ENCODE results near the gene ATF5.
A peak's percentile ranks its signal among the peaks of the same experiment; 100 is the strongest.

The ATF5 gene

DNA sequence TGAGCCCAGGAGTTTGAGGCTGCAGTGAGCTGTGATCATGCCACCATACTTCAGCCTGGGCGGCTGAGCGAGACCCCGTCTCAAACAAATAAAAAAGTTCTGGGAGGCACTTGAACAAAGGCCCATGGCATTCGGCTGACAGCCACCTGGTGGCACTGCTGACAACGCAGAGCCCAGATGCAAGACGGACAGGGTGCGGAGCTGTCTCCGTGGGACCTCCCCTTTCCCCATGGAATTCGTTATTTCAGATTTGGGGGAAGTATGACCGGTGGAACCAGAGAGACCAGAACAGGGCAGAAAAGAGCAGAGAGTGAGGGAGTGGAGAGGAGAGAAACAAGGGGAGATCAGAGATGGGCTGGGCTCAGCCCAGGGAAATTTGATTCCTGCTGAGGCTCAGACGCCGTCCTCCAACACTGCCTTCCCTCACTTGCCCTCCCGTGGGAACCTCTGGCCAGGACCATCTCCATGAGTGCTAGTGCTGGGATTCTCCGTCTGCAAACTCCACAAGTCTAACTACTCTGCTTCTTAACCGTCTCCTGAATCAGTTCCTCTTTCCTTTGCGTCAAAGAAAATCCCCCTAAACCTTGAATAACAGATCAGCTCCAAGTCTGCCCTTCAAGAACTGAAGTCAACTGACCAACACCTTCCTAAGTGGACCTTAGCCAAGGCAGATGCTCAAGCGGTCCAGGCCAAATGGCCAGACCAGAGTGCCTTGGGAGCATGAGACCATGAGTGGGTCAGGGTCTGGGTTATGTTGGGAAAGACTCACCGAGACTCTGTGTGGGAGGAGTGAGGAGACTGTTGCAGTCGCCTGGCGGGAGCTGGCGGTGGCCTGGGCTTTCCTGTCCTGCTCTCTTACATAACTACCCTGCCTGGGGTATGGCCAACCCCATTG lies 11.9 kb upstream of the ATF5 start:
- H3K27me3 ChIP-seq (ENCODE audit: insufficient read depth, low read depth, severe bottlenecking) = no peaks in the 10 kb centered on the region
- TF ChIP-seq, protein P1, sequence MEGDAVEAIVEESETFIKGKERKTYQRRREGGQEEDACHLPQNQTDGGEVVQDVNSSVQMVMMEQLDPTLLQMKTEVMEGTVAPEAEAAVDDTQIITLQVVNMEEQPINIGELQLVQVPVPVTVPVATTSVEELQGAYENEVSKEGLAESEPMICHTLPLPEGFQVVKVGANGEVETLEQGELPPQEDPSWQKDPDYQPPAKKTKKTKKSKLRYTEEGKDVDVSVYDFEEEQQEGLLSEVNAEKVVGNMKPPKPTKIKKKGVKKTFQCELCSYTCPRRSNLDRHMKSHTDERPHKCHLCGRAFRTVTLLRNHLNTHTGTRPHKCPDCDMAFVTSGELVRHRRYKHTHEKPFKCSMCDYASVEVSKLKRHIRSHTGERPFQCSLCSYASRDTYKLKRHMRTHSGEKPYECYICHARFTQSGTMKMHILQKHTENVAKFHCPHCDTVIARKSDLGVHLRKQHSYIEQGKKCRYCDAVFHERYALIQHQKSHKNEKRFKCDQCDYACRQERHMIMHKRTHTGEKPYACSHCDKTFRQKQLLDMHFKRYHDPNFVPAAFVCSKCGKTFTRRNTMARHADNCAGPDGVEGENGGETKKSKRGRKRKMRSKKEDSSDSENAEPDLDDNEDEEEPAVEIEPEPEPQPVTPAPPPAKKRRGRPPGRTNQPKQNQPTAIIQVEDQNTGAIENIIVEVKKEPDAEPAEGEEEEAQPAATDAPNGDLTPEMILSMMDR (IDR thresholded peaks at IDR 0.05; ENCODE audit: low read depth, low read length) = peak; percentile 30; the same call in 1 of the 2 replicates
- H3K36me3 ChIP-seq = peaks cover 92% of the 10 kb centered on the region
- H3K9me3 ChIP-seq (ENCODE audit: severe bottlenecking) = no peaks in the 10 kb centered on the region
- H3K4me3 ChIP-seq (ENCODE audit: low read depth, low read length) = no peak overlapping the region
- DNase-seq = no peak
- H3K27ac ChIP-seq = no peak overlapping the region

DNA sequence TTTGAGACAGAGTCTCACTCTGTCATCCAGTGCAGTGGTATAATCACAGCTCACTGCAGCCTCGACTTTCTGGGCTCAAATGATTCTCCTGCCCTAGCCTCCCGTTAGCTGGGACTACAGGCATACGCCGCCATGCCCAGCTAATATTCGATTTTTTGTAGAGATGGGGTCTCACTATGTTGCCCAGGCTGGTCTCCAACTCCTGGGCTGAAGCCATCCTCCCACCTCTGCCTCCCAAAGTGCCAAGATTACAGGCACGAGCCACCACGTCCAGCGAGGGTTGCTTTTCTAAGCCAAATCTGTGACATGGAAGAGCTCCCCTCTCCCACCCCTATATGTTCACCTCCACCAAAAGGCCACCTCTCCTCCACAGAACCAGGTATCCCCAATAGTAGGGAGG lies 10.9 kb upstream of the ATF5 start:
- TF ChIP-seq, protein P1 (IDR thresholded peaks at IDR 0.05; ENCODE audit: low read depth, low read length) = no peak
- no peaks in the 10 kb centered on the region for H3K27me3 ChIP-seq (ENCODE audit: insufficient read depth, low read depth, severe bottlenecking)
- H3K36me3 ChIP-seq = peaks cover 93% of the 10 kb centered on the region
- no peak overlapping the region for H3K27ac ChIP-seq
- no peaks in the 10 kb centered on the region for H3K9me3 ChIP-seq (ENCODE audit: severe bottlenecking)
- DNase-seq = no peak
- no peak overlapping the region for H3K4me3 ChIP-seq (ENCODE audit: low read depth, low read length)

DNA sequence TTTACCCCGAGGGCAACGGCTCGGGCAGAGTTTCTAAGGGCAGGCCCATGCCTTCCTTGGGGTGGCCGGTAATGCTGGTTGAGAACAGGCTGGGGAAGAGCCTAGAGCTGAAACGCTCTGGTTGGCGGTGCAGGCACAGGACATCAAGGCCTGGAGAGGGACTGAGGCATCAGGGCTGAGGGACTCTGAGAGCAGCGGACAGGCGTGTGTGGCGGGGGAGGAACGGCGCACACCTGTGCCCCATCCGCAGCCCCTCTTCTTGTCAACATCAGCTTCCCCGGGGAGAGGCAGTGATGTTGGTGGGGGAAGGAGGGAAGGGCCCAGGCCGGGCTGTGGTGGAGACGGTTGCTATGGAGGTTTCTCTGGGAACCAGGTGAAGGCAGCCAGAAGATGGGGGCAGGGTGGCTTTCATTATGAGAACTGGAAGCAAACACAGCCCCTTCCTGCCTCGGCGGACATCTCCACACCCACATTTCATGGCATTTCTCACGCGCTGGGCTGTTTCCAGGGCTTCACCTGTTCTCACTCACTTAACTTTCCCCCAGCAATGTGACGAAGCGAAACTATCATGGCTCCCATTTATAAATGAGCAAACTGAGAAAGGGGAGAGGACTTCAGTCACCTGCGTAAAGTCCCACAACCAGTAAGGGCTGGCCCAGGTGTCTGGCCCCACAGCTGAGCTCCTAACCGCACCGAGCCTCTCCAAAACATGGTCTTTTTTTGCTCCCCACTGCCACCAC lies 8.2 kb upstream of the ATF5 start:
- Histone ChIP-seq H3K36me3 (peaks cover 95% of the 10 kb centered on the region), H3K27ac (no peak overlapping the region), H3K9me3 (ENCODE audit: severe bottlenecking) (no peaks in the 10 kb centered on the region), H3K4me3 (ENCODE audit: low read depth, low read length) (no peak overlapping the region), H3K27me3 (ENCODE audit: insufficient read depth, low read depth, severe bottlenecking) (no peaks in the 10 kb centered on the region)
- DNase-seq = no peak
- TF ChIP-seq, protein P1 (IDR thresholded peaks at IDR 0.05; ENCODE audit: low read depth, low read length) = no peak

DNA sequence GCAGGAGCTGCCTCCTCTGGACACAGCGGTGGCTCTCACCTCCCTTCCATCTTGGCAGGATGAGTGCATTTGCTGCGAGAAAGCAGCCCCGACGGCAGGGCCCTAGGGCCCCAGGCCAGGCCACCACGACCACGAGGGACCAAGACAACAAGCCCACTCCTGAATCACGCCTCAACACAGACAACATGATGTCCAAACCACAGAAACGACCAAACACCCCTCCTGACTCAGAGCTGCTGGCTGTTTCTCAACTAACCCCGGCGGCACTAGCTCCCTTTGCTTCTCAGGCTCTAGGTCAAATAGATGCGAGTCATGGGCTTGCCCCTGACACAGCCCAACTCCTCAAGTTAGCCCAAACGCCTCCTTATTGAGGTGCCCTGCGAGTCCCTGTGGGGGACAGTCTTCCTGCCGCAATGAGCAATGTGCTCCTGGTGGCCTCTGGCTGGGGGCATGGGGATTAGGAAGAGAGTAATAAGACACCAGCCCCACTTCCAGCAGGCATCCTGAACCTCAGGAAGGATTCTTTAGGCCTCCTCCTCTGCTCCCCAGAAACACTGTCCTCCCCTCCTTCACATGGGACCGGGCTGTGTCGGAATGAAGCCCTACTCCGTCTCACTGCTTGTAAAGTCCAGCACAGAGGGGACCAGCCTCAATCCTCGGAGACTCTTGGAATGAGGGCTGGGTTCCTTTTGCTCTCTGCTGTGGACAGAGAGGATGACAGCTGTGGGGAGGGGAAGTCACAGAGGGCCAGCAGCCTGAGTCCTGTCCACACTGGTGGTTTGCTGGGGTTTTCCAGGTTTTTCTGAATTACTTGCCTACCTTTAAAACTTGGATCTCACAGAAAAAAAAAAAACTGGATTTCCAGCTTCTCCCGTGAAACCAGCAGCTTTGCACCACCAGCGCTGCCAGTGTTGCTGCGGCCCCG lies 6.9 kb upstream of the ATF5 start:
- H3K4me3 ChIP-seq (ENCODE audit: low read depth, low read length) = no peak overlapping the region
- H3K27me3 ChIP-seq (ENCODE audit: insufficient read depth, low read depth, severe bottlenecking) = no peaks in the 10 kb centered on the region
- H3K36me3 ChIP-seq = peaks cover 96% of the 10 kb centered on the region
- no peak for DNase-seq
- H3K9me3 ChIP-seq (ENCODE audit: severe bottlenecking) = no peaks in the 10 kb centered on the region
- H3K27ac ChIP-seq = no peak overlapping the region
- TF ChIP-seq, protein P1 (IDR thresholded peaks at IDR 0.05; ENCODE audit: low read depth, low read length) = no peak

Measured in WERI-Rb-1 (cell line).